CD4-positive, CD25-positive, alpha-beta regulatory T cell (primary cell): Measurements from ENCODE around the gene WRNIP1. TPM values are rescaled to one million over a fixed set of nuclear protein-coding genes. Genes with fewer than 3 reads are reported as not detected.
"Not testable (repeated sequence)": the region's sequence is repeated elsewhere in the genome, so short reads cannot be mapped to it uniquely, and the experiment has no call there.

ENCODE experiments used
- ATAC-seq, 2 donors: fragments of 150-1000 bp; cut with Tn5 transposase; one replicate each; pipeline ENCODE4 v1.10.0; 2021; ENCODE audit warnings: low read depth in 2 of 2, moderate number of reproducible peaks in 2 of 2, moderate library complexity in 1 of 2
- DNase-seq, 3 donors: peaks; one replicate each; pipeline versions ENCODE4 v3.0.0 to v3.0.0-alpha.2; 2012 to 2022; ENCODE audit warnings: mixed read lengths in 1 of 3
- H3K27ac ChIP-seq: one replicate; pipeline ENCODE4 v1.7.0; 2013; ENCODE audit warnings: mild to moderate bottlenecking, low read length; ENCODE audit not compliant: insufficient read depth, poor library complexity, severe bottlenecking
- H3K27me3 ChIP-seq: one replicate; pipeline ENCODE4 v1.7.0; 2013; ENCODE audit warnings: low read length; ENCODE audit not compliant: control insufficient read depth, insufficient read depth
- H3K36me3 ChIP-seq: one replicate; pipeline ENCODE4 v1.7.0; 2013; ENCODE audit warnings: mild to moderate bottlenecking, low read length, moderate library complexity; ENCODE audit not compliant: control insufficient read depth, insufficient read depth
- H3K4me1 ChIP-seq: 2 replicates; pipeline ENCODE4 v1.7.0; 2013; ENCODE audit warnings: mild to moderate bottlenecking, low read length; ENCODE audit not compliant: insufficient read depth, control insufficient read depth, poor library complexity, severe bottlenecking
- H3K4me3 ChIP-seq: one replicate; pipeline ENCODE4 v1.7.0; 2013; ENCODE audit warnings: low read depth, mild to moderate bottlenecking, low read length, moderate library complexity
- H3K9me3 ChIP-seq, 2 experiments: 1 replicate in 1 of 2; 2 replicates in 1 of 2; pipeline ENCODE4 v1.7.0; 2013; ENCODE audit warnings: low read length in 2 of 2, mild to moderate bottlenecking in 1 of 2, moderate library complexity in 1 of 2; ENCODE audit not compliant: control insufficient read depth in 2 of 2
- H3K27ac Mint-ChIP-seq, 3 donors: one replicate each; pipeline ENCODE4 v1.8.0; 2020 to 2022; ENCODE audit warnings: mild to moderate bottlenecking in 3 of 3, mixed read lengths in 3 of 3, moderate library complexity in 2 of 3
- H3K27me3 Mint-ChIP-seq: one replicate; pipeline ENCODE4 v1.8.0; 2022; ENCODE audit warnings: mild to moderate bottlenecking, mixed read lengths
- H3K36me3 Mint-ChIP-seq: one replicate; pipeline ENCODE4 v1.8.0; 2020; ENCODE audit warnings: mixed read lengths
- H3K4me1 Mint-ChIP-seq, 4 donors: one replicate each; pipeline ENCODE4 v1.8.0; 2020 to 2022; ENCODE audit warnings: mixed read lengths in 4 of 4, mild to moderate bottlenecking in 1 of 4
- H3K4me3 Mint-ChIP-seq, 4 donors: one replicate each; pipeline ENCODE4 v1.8.0; 2020 to 2022; ENCODE audit warnings: mild to moderate bottlenecking in 4 of 4, mixed read lengths in 4 of 4, moderate library complexity in 3 of 4
- H3K9me3 Mint-ChIP-seq, 7 donors: one replicate each; pipeline ENCODE4 v1.8.0; 2020 to 2022; ENCODE audit warnings: mixed read lengths in 7 of 7, mild to moderate bottlenecking in 3 of 7, moderate library complexity in 2 of 7
- polyA plus RNA-seq, 4 donors: library from polyadenylated mRNA; unstranded; fragments of 300-500 nt; fragmentation: Illumina TruSeq; gene quantifications; one replicate each; pipeline ENCODE4 v1.2.3, GENCODE V29; 2021
- total RNA-seq: library from RNA; stranded (reverse); gene quantifications from one replicate; pipeline ENCODE4 v1.2.3, GENCODE V29; 2022

Gene WRNIP1
- total and polyA plus RNA-seq, 5 donors from 2014 or later, result 29.6 to 36.7 (median 31.5) TPM

GRCh38 chr6:2756687-2757224 is 8.4 kb upstream of the WRNIP1 start:
- H3K9me3 ChIP-seq, result no peaks in the 10 kb centered on the region
- H3K27ac Mint-ChIP-seq, result no peak overlapping the region
- H3K27me3 Mint-ChIP-seq, result peaks cover 61% of the 10 kb centered on the region
- H3K4me1 Mint-ChIP-seq, result peaks cover 7 to 14% (median 10%) of the 10 kb centered on the region in 4 donors
- no peak for ATAC-seq
- no peak overlapping the region for H3K4me3 ChIP-seq
- no peak overlapping the region for H3K4me3 Mint-ChIP-seq
- H3K9me3 Mint-ChIP-seq, result peaks cover 0 to 2% (median 0%) of the 10 kb centered on the region in 7 donors
- H3K27me3 ChIP-seq, result peaks cover 17% of the 10 kb centered on the region
- peaks cover 7% of the 10 kb centered on the region for H3K4me1 ChIP-seq
- DNase-seq, result no peak
- H3K36me3 Mint-ChIP-seq, result no peaks in the 10 kb centered on the region
- H3K36me3 ChIP-seq, result no peaks in the 10 kb centered on the region
- H3K27ac ChIP-seq, result no peak overlapping the region

GRCh38 chr6:2758980-2759379 is 6.2 kb upstream of the WRNIP1 start:
- Mint-ChIP-seq H3K9me3 (peaks cover 0 to 2% (median 0%) of the 10 kb centered on the region in 7 donors), H3K4me3 (no peak overlapping the region), H3K4me1 (peaks cover 6 to 17% (median 10%) of the 10 kb centered on the region in 4 donors), H3K27ac (no peak overlapping the region), H3K36me3 (no peaks in the 10 kb centered on the region), H3K27me3 (peaks cover 41% of the 10 kb centered on the region)
- H3K27me3 ChIP-seq, result peaks cover 14% of the 10 kb centered on the region
- peaks cover 7% of the 10 kb centered on the region for H3K4me1 ChIP-seq
- no peak overlapping the region for H3K27ac ChIP-seq
- no peak for DNase-seq
- H3K9me3 ChIP-seq, result no peaks in the 10 kb centered on the region
- H3K36me3 ChIP-seq, result no peaks in the 10 kb centered on the region
- H3K4me3 ChIP-seq, result no peak overlapping the region
- no peak for ATAC-seq

DNA sequence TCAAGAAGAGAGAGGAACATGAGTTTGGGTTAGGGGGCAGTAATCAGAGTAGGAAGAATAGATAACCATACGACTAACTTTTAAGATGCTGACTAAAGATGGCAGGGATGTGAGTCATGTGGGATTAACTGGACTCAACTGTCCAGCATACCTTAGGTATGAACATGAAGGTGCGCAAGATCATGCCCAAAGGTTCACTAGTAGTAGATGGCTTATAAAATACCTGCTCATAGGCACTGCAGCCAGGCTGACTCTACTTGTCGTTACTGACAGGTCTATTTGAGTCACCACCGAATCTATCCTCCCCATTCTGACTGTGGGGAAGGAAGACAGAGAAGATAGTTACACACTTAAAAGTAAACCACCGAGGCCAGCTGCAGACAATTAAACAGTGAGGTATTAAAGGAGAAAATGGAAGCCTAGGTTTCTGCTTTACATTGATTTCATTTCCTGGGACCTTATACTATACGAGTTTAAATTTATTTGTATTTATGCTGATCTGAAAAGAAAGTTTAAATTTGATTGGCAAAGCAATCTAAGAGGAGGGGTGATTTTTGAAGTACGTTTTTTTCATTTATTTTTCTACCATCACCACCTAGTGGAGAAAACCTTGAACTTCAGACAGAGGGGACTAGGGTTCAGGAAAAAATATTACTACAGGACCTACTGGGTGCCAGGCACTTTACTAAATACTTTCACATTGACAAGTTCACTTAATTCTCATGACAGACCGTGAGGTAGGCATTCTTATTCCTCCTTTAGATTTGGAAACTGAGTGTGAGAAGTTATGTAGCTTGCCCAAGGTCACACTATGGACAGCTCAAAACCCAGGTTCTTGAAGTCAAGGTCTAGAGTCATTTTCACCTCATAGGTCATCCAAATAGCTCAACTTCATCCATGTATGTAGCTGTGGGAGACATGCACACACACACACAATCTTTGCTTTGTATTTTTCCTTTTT is 4.0 kb upstream of the WRNIP1 start:
- H3K4me1 Mint-ChIP-seq, result peaks cover 11 to 27% (median 17%) of the 10 kb centered on the region in 4 donors
- H3K27me3 Mint-ChIP-seq, result peaks cover 33% of the 10 kb centered on the region
- H3K4me3 Mint-ChIP-seq, result peak overlapping the region; percentile 73 to 83 (median 77)
- H3K4me1 ChIP-seq, result peaks cover 18% of the 10 kb centered on the region
- H3K4me3 ChIP-seq, result peak overlapping the region; percentile 49
- H3K36me3 Mint-ChIP-seq, result no peaks in the 10 kb centered on the region
- H3K27me3 ChIP-seq, result peaks cover 13% of the 10 kb centered on the region
- H3K9me3 ChIP-seq, result no peaks in the 10 kb centered on the region
- H3K9me3 Mint-ChIP-seq, result peaks cover 0 to 2% (median 0%) of the 10 kb centered on the region in 7 donors
- ATAC-seq (no peak), DNase-seq (peak in 2 of 3 donors; percentile 45 to 59)
- H3K27ac Mint-ChIP-seq, result peak overlapping the region; percentile 0 to 54 (median 38)
- H3K27ac ChIP-seq, result no peak overlapping the region
- H3K36me3 ChIP-seq, result no peaks in the 10 kb centered on the region

- H3K4me3 ChIP-seq, H3K27ac ChIP-seq, H3K9me3 Mint-ChIP-seq, H3K36me3 Mint-ChIP-seq, H3K27ac Mint-ChIP-seq, ATAC-seq, H3K9me3 ChIP-seq, H3K36me3 ChIP-seq, H3K27me3 ChIP-seq: not testable (repeated sequence)
- DNase-seq, result peak in 1 of 3 donors; percentile 17
- H3K4me1 ChIP-seq, result peaks cover 34% of the 10 kb centered on the region
- H3K4me1 Mint-ChIP-seq, result peaks cover 20 to 36% (median 28%) of the 10 kb centered on the region in 4 donors
- H3K4me3 Mint-ChIP-seq, result peak overlapping the region in 1 of 4 donors; percentile 19
- peaks cover 28% of the 10 kb centered on the region for H3K27me3 Mint-ChIP-seq
Observed at GRCh38 chr6:2762868-2763267, 2.3 kb upstream of the WRNIP1 start.

- Histone ChIP-seq H3K4me1 (peaks cover 40% of the 10 kb centered on the region), H3K4me3 (no peak overlapping the region), H3K27me3 (peaks cover 3% of the 10 kb centered on the region), H3K36me3 (no peaks in the 10 kb centered on the region), H3K9me3 (no peaks in the 10 kb centered on the region), H3K27ac (no peak overlapping the region)
- Mint-ChIP-seq H3K27me3 (peaks cover 26% of the 10 kb centered on the region), H3K9me3 (peaks cover 0 to 2% (median 0%) of the 10 kb centered on the region in 7 donors), H3K27ac (no peak overlapping the region), H3K36me3 (peaks cover 4% of the 10 kb centered on the region), H3K4me1 (peaks cover 24 to 41% (median 33%) of the 10 kb centered on the region in 4 donors), H3K4me3 (peak overlapping the region in 2 of 4 donors; percentile 19 to 21)
- DNase-seq (no peak), ATAC-seq (no peak)
Observed at GRCh38 chr6:2763345-2763841, 1.8 kb upstream of the WRNIP1 start.

GRCh38 chr6:2763876-2764540 is 1.2 kb upstream of the WRNIP1 start:
- peak overlapping the region; percentile 96 to 97 (median 97) for H3K27ac Mint-ChIP-seq
- peak overlapping the region; percentile 90 to 99 (median 92) for H3K4me3 Mint-ChIP-seq
- ATAC-seq (no peak), DNase-seq (no peak)
- Histone ChIP-seq H3K9me3 (no peaks in the 10 kb centered on the region), H3K36me3 (no peaks in the 10 kb centered on the region), H3K27me3 (peaks cover 3% of the 10 kb centered on the region), H3K4me3 (peak overlapping the region; percentile 88), H3K27ac (peak overlapping the region; percentile 97), H3K4me1 (peaks cover 46% of the 10 kb centered on the region)
- H3K27me3 Mint-ChIP-seq, result peaks cover 26% of the 10 kb centered on the region
- peaks cover 29 to 46% (median 39%) of the 10 kb centered on the region in 4 donors for H3K4me1 Mint-ChIP-seq
- H3K9me3 Mint-ChIP-seq, result no peaks in the 10 kb centered on the region
- H3K36me3 Mint-ChIP-seq, result peaks cover 8% of the 10 kb centered on the region

DNA sequence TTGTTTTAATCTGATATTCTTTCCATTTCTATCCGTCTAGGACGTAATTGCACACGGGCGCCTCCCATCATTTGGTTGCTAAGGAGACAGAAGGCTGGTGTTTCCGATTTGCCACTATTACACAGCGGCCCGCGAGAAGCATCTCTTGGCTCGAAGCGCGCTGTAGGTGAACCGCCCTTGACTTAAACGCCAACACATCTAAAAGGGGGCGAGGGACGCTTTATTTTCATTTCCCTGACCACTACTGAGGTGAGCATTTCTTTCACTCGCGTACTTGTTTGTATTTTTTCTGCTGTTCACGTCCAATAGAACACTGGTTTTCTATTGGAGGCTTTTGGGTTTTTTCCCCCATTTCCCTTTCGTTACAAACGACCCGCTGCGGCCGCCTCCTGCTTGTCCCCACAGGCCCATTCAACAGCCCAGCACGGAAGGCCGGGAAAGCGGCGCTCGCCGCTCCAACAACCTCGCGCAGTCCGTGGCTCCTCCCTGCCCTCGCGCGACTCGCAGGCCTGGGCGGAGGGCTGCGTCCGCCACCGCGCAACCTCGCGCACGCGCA is 505 bp upstream of the WRNIP1 start:
- H3K9me3 ChIP-seq, result no peaks in the 10 kb centered on the region
- ATAC-seq (peak; percentile 6 to 57), DNase-seq (peak; percentile 60 to 81 (median 74))
- no peaks in the 10 kb centered on the region for H3K9me3 Mint-ChIP-seq
- peaks cover 32 to 49% (median 39%) of the 10 kb centered on the region in 4 donors for H3K4me1 Mint-ChIP-seq
- H3K27ac ChIP-seq, result peak overlapping the region; percentile 97
- H3K27ac Mint-ChIP-seq, result peak overlapping the region; percentile 96 to 97 (median 97)
- H3K27me3 ChIP-seq, result no peaks in the 10 kb centered on the region
- H3K36me3 ChIP-seq, result peaks cover under 1% of the 10 kb centered on the region
- peak overlapping the region; percentile 88 for H3K4me3 ChIP-seq
- H3K4me3 Mint-ChIP-seq, result peak overlapping the region; percentile 90 to 99 (median 92)
- H3K27me3 Mint-ChIP-seq, result peaks cover 21% of the 10 kb centered on the region
- peaks cover 52% of the 10 kb centered on the region for H3K4me1 ChIP-seq
- peaks cover 8% of the 10 kb centered on the region for H3K36me3 Mint-ChIP-seq
